ENCODE results near the gene AJUBA.

- no peak for TF ChIP-seq CTCF (IDR thresholded peaks at IDR 0.05)
- no peak for TF ChIP-seq POLR2A (IDR thresholded peaks at IDR 0.05)
Observed at GRCh38 chr14:22971152-22971551, 11.2 kb downstream of the AJUBA start.
